PC-9 (cell line): ENCODE data around the gene HINFP. TPM values are rescaled to one million over a fixed set of nuclear protein-coding genes. Genes with fewer than 3 reads are reported as not detected.

ENCODE experiments used
- BruUV-seq: library from RNA; stranded (reverse); fragments of 400-500 nt; replicated peaks from 2 replicates; lab custom pipeline; 2021; lab: Mats Ljungman, UMichigan
- CTCF ChIA-PET: fragments of 300-600 bp; sonication (Branson Sonifier 250); formaldehyde crosslinking; loops from one replicate; lab custom pipeline; 2022; ENCODE audit warnings: antibody characterized with exemption; lab: Charles Lee
- POLR2A ChIA-PET: fragments of 300-600 bp; sonication (Branson Sonifier 250); formaldehyde crosslinking; loops from one replicate; lab custom pipeline; 2022; ENCODE audit warnings: antibody characterized with exemption; ENCODE audit not compliant: unreplicated experiment; lab: Charles Lee
- DNase-seq, 2 experiments: peaks; one replicate each; pipeline versions ENCODE4 v3.0.0 to v3.0.0-alpha.2; 2015 to 2022; ENCODE audit warnings: mixed read lengths in 1 of 2
- H2AFZ ChIP-seq: fragments of 200-600 bp; sonication (generic); 2 replicates; pipeline ENCODE4 v1.8.1; 2017; ENCODE audit warnings: antibody characterized with exemption
- H3F3A ChIP-seq: fragments of 200-600 bp; sonication (generic); 2 replicates; pipeline ENCODE4 v1.8.1; 2017; ENCODE audit warnings: antibody characterized with exemption, mild to moderate bottlenecking, low read depth; ENCODE audit not compliant: insufficient read depth
- H3K27ac ChIP-seq: fragments of 200-600 bp; sonication (generic); 2 replicates; pipeline ENCODE4 v1.6.1; 2016; ENCODE audit warnings: mixed run types
- H3K27me3 ChIP-seq: fragments of 200-600 bp; sonication (generic); 2 replicates; pipeline ENCODE4 v1.6.1; 2016; ENCODE audit warnings: low read depth, mixed run types; ENCODE audit not compliant: insufficient read depth
- H3K36me3 ChIP-seq: fragments of 200-600 bp; sonication (generic); 2 replicates; pipeline ENCODE4 v1.6.1; 2016; ENCODE audit warnings: low read depth, mixed run types
- H3K4me1 ChIP-seq: fragments of 200-600 bp; sonication (generic); replicated peaks from 2 replicates; pipeline ENCODE4 v1.6.1; 2016; ENCODE audit warnings: mixed run types; ENCODE audit not compliant: insufficient read depth
- H3K4me2 ChIP-seq: fragments of 200-600 bp; sonication (generic); 2 replicates; pipeline ENCODE4 v1.6.1; 2017; ENCODE audit warnings: mixed run types
- H3K4me3 ChIP-seq: fragments of 200-600 bp; sonication (generic); 2 replicates; pipeline ENCODE4 v1.6.1; 2016; ENCODE audit warnings: mixed run types
- H3K79me2 ChIP-seq: fragments of 200-600 bp; sonication (generic); 2 replicates; pipeline ENCODE4 v1.6.1; 2017; ENCODE audit warnings: low read depth, mixed run types
- H3K9me2 ChIP-seq: fragments of 200-600 bp; sonication (generic); 2 replicates; pipeline ENCODE4 v1.8.1; 2017; ENCODE audit warnings: mild to moderate bottlenecking; ENCODE audit not compliant: insufficient read depth
- H3K9me3 ChIP-seq: fragments of 200-600 bp; sonication (generic); 2 replicates; pipeline ENCODE4 v1.8.1; 2016; ENCODE audit warnings: low read depth; ENCODE audit not compliant: insufficient read depth
- H4K20me1 ChIP-seq: fragments of 200-600 bp; sonication (generic); 2 replicates; pipeline ENCODE4 v1.8.1; 2017; ENCODE audit not compliant: insufficient read depth
- CTCF ChIP-seq: fragments of 200-600 bp; sonication (generic); conservative IDR thresholded peaks from 2 replicates; pipeline ENCODE4 v1.6.1; 2017; ENCODE audit warnings: mixed run types, antibody characterized with exemption, mild to moderate bottlenecking, moderate library complexity
- EZH2 ChIP-seq: fragments of 200-600 bp; sonication (generic); IDR thresholded peaks from 2 replicates; pipeline ENCODE4 v1.8.0; 2017; ENCODE audit warnings: antibody characterized with exemption, low read depth
- intact Hi-C: fragments of 100-400 bp; cut with micrococcal nuclease; formaldehyde crosslinking; loops from one replicate; pipeline ENCODE4 v1.10.0; 2022; ENCODE audit not compliant: unreplicated experiment
- total RNA-seq: library from RNA; stranded (reverse); gene quantifications from 2 replicates; pipeline ENCODE4 v1.2.3, GENCODE V29; 2021

Gene HINFP
- total RNA-seq, 1 experiment from 2014 or later = 35.5 TPM

DNA sequence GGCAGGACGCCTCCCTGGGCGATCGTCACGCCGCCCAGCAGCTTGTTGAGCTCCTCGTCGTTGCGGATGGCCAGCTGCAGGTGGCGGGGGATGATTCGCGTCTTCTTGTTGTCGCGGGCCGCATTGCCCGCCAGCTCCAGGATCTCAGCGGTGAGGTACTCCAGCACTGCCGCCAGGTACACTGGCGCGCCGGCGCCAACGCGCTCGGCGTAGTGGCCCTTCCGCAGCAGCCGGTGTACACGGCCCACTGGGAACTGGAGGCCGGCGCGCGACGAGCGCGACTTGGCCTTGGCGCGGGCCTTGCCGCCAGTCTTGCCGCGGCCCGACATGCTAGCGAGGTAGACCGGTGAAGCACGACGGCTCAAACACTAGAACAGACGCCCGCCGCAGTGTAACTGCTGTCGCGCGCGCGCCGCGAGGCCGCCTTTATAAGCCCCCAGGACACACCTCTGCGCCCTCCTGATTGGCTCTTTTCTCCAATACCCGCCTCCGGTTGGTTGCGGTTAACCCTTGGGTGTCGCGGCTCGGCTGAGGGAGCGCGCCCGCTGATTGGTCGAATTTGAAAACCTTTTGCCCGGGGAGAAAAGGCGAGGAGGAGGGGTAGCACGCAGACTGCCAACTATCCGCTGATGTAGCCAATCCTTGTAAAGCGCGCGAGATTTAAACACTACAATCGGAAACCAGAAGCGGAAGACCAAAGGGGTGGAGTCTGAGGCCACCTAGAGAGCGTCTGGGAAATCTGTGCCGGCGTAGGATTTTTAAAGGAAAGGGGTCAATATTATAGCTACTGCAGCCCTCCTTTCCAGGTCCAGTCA lies 26.1 kb upstream of the HINFP start:
- DNase-seq = peak; percentile 98 to 99
- TSS peak; percentile 58 for BruUV-seq
- Histone ChIP-seq H3K4me2 (peak overlapping the region; percentile 99), H2AFZ (peak overlapping the region; percentile 86), H4K20me1 (peaks cover 18% of the 10 kb centered on the region), H3K9me2 (no peaks in the 10 kb centered on the region), H3K9me3 (no peaks in the 10 kb centered on the region), H3K79me2 (peaks cover 51% of the 10 kb centered on the region), H3K4me3 (peak overlapping the region; percentile 91), H3F3A (peaks cover 62% of the 10 kb centered on the region; the same call in 1 of the 2 replicates), H3K36me3 (peaks cover 32% of the 10 kb centered on the region), H3K4me1 (peaks cover 29% of the 10 kb centered on the region), H3K27me3 (no peaks in the 10 kb centered on the region), H3K27ac (peak overlapping the region; percentile 48)
- TF ChIP-seq CTCF = peak; percentile 27; the same call in 1 of the 2 replicates
- TF ChIP-seq EZH2 = no peak
- intact Hi-C loops = loop anchor here (2.0 to 10.0 kb wide), 5 partner anchors 38 to 380 kb away; partner anchors contain the start of genes HYOU1 and NLRX1
- POLR2A ChIA-PET = interaction anchor here (0.5 to 1.7 kb wide), 12 partner anchors 11 to 345 kb away, joined by 3 to 7 read pairs (median 4); partner anchors contain the start of genes C2CD2L, HINFP and VPS11
- CTCF ChIA-PET = interaction anchor here (0.6 to 0.9 kb wide), 3 partner anchors 10 to 243 kb away, joined by 4 to 10 read pairs (median 6); no protein-coding TSS in a partner anchor

- no peak overlapping the region for H3K27ac ChIP-seq
- peaks cover 25% of the 10 kb centered on the region for H3K4me1 ChIP-seq
- peaks cover 29% of the 10 kb centered on the region for H3K79me2 ChIP-seq
- no peak for DNase-seq
- BruUV-seq = no TSS peak
- peaks cover 53% of the 10 kb centered on the region for H3F3A ChIP-seq
- no peaks in the 10 kb centered on the region for H3K9me3 ChIP-seq
- peak overlapping the region; percentile 92 for H3K4me2 ChIP-seq
- peak overlapping the region; percentile 79; the same call in 1 of the 2 replicates for H3K4me3 ChIP-seq
- POLR2A ChIA-PET = no interaction called here
- CTCF ChIA-PET = no interaction called here
- peaks cover 16% of the 10 kb centered on the region for H3K36me3 ChIP-seq
- H4K20me1 ChIP-seq = no peaks in the 10 kb centered on the region
- intact Hi-C loops = loop anchor here (5.0 to 10.0 kb wide), 3 partner anchors 192 to 375 kb away; partner anchors contain the start of gene MCAM
- TF ChIP-seq EZH2 (no peak), CTCF (no peak)
- H3K27me3 ChIP-seq = no peaks in the 10 kb centered on the region
- H2AFZ ChIP-seq = no peak overlapping the region
- no peaks in the 10 kb centered on the region for H3K9me2 ChIP-seq
Measured at GRCh38 chr11:119099711-119100110, 21.7 kb upstream of the HINFP start.

DNA sequence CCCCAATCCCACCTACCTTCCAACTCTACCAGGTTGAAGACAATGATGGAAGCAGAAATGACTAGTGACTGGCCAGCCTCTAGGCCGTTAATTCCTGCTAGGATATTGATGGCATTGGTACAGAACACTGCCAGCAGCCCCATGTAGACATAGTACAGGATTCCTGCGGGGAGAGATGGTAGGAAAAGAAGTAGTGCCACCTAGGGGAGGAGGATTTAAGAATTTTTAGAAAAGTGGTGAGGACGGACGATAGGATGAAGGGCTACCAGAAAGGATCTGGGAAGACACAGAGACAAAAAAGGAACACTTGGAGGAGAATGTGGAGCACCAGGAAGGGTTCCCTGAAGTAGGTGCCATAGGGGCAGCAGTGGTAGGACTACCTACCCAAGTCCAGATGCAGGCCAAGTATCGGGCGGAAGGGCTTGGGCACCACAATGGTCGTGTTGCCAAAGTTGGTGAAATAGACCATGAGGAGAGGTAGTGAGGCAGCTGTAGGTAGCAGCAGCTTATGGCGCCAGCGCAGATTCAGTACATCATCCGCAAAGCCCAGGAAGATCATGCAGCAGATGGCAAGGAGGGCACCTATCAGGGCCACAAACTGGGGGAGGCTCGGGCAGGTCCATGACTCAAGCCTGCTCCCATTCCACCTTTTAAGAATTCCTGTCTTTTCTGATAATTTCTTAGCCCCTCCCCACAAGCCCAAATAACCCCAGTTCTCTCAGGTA lies 21.0 kb upstream of the HINFP start:
- ChIA-PET POLR2A (no interaction called here), CTCF (no interaction called here)
- Histone ChIP-seq H3K36me3 (peaks cover 16% of the 10 kb centered on the region), H4K20me1 (no peaks in the 10 kb centered on the region), H2AFZ (peak overlapping the region; percentile 87; the same call in 1 of the 2 replicates), H3K4me1 (peaks cover 25% of the 10 kb centered on the region), H3K4me2 (peak overlapping the region; percentile 92), H3K27me3 (no peaks in the 10 kb centered on the region), H3K79me2 (peaks cover 24% of the 10 kb centered on the region), H3K9me3 (no peaks in the 10 kb centered on the region), H3K9me2 (no peaks in the 10 kb centered on the region), H3K4me3 (peak overlapping the region; percentile 79), H3K27ac (no peak overlapping the region), H3F3A (peaks cover 53% of the 10 kb centered on the region)
- peak in 1 of 2 experiments; percentile 61 for DNase-seq
- no TSS peak for BruUV-seq
- intact Hi-C loops = loop anchor here (5.0 kb wide), 2 partner anchors 193 to 217 kb away; partner anchors contain the start of gene MCAM
- TF ChIP-seq EZH2 = no peak
- TF ChIP-seq CTCF = peak; percentile 74
